RWPE1 (cell line): ENCODE data around the gene GOLT1A.

ENCODE experiments used
- CTCF ChIA-PET: fragments of 350-600 bp; sonication (Branson Sonifier 250); formaldehyde crosslinking; extraction: SDS; loops from one replicate; lab custom pipeline; 2021; lab: Yijun Ruan, JAX
- POLR2A ChIA-PET: fragments of 400-600 bp; formaldehyde crosslinking; extraction: SDS; loops from one replicate; lab custom pipeline; 2020; ENCODE audit warnings: antibody characterized with exemption; ENCODE audit not compliant: low non-redundant PET; lab: Yijun Ruan, JAX
- DNase-seq: peaks from one replicate; pipeline ENCODE4 v3.0.0; 2012; ENCODE audit warnings: low spot score
- H3K27ac ChIP-seq: fragments of 450-650 bp; 2 replicates; pipeline ENCODE4 v1.5.1; 2017
- CTCF ChIP-seq: fragments of 450-650 bp; conservative IDR thresholded peaks from 2 replicates; pipeline ENCODE4 v1.5.1; 2017; ENCODE audit warnings: low read depth, mild to moderate bottlenecking

GOLT1A gene

GRCh38 chr1:204186597-204186996 lies 27.2 kb downstream of the GOLT1A start:
- ChIA-PET POLR2A (no interaction called here), CTCF (interaction anchor here (1.7 kb wide), 1 partner anchor 24 kb away, joined by 5 read pairs; no protein-coding TSS in a partner anchor)
- no peak for DNase-seq
- H3K27ac ChIP-seq, result no peak overlapping the region
- no peak for TF ChIP-seq CTCF

- CTCF ChIA-PET, result no interaction called here
- POLR2A ChIA-PET, result no interaction called here
- H3K27ac ChIP-seq, result no peak overlapping the region
- no peak for DNase-seq
- no peak for TF ChIP-seq CTCF
Measured at GRCh38 chr1:204181116-204181515, 32.7 kb downstream of the GOLT1A start.

- POLR2A ChIA-PET, result no interaction called here
- CTCF ChIA-PET, result interaction anchor here (0.5 to 1.9 kb wide), 3 partner anchors 18 to 125 kb away, joined by 3 to 10 read pairs (median 4); no protein-coding TSS in a partner anchor
Measured at GRCh38 chr1:204180133-204180532, 33.7 kb downstream of the GOLT1A start.

GRCh38 chr1:204178487-204179281 lies 35.1 kb downstream of the GOLT1A start:
- no peak for TF ChIP-seq CTCF
- POLR2A ChIA-PET, result no interaction called here
- DNase-seq, result no peak
- CTCF ChIA-PET, result interaction anchor here (0.5 to 1.9 kb wide), 3 partner anchors 16 to 103 kb away, joined by 3 to 10 read pairs (median 4); no protein-coding TSS in a partner anchor
- no peak overlapping the region for H3K27ac ChIP-seq

More at GRCh38 chr1:204180133-204180532, 33.7 kb downstream of the GOLT1A start:
- TF ChIP-seq CTCF, result no peak
- H3K27ac ChIP-seq, result no peak overlapping the region
- DNase-seq, result no peak

- CTCF ChIA-PET, result interaction anchor here (0.6 kb wide), 2 partner anchors 219 to 228 kb away, joined by 5 to 7 read pairs; no protein-coding TSS in a partner anchor
- no peak for DNase-seq
- no peak overlapping the region for H3K27ac ChIP-seq
- POLR2A ChIA-PET, result no interaction called here
- TF ChIP-seq CTCF, result no peak
Measured at GRCh38 chr1:204177133-204177532, 36.7 kb downstream of the GOLT1A start.

GRCh38 chr1:204176049-204176448 lies 37.7 kb downstream of the GOLT1A start:
- DNase-seq, result no peak
- H3K27ac ChIP-seq, result no peak overlapping the region
- POLR2A ChIA-PET, result no interaction called here
- TF ChIP-seq CTCF, result no peak
- CTCF ChIA-PET, result interaction anchor here (0.6 to 2.3 kb wide), 6 partner anchors 14 to 187 kb away, joined by 3 to 11 read pairs (median 5); no protein-coding TSS in a partner anchor
